Endodermal cell (in vitro differentiated cells): ENCODE measurements around the gene LRRC25. TPM values are rescaled to one million over a fixed set of nuclear protein-coding genes. Genes with fewer than 3 reads are reported as not detected.

Experiments
- DNase-seq: peaks from one replicate; pipeline ENCODE4 v3.0.0-alpha.2; 2017
- H3K27ac ChIP-seq: 2 replicates; pipeline ENCODE4 v1.5.1; 2013; ENCODE audit warnings: mild to moderate bottlenecking, low read depth, low read length, moderate library complexity
- H3K27me3 ChIP-seq: 2 replicates; pipeline ENCODE4 v1.6.1; 2013; ENCODE audit warnings: mild to moderate bottlenecking, low read length, moderate library complexity; ENCODE audit not compliant: insufficient read depth, control insufficient read depth, poor library complexity, severe bottlenecking
- H3K36me3 ChIP-seq: 2 replicates; pipeline ENCODE4 v1.7.0; 2013; ENCODE audit warnings: mild to moderate bottlenecking, low read length, moderate library complexity; ENCODE audit not compliant: control insufficient read depth, insufficient read depth
- H3K4me1 ChIP-seq: one replicate; pipeline ENCODE4 v1.7.0; 2013; ENCODE audit warnings: low read length; ENCODE audit not compliant: control insufficient read depth, insufficient read depth
- H3K4me3 ChIP-seq: 2 replicates; pipeline ENCODE4 v1.5.1; 2013; ENCODE audit warnings: mild to moderate bottlenecking, low read length, moderate library complexity
- H3K9ac ChIP-seq: 2 replicates; pipeline ENCODE4 v1.6.1; 2013; ENCODE audit warnings: mild to moderate bottlenecking, low read length, moderate library complexity; ENCODE audit not compliant: poor library complexity, severe bottlenecking; ENCODE audit errors: extremely low read depth
- H3K9me3 ChIP-seq: 2 replicates; pipeline ENCODE4 v1.6.1; 2013; ENCODE audit warnings: mild to moderate bottlenecking, low read length, moderate library complexity; ENCODE audit not compliant: control insufficient read depth
- H3K27ac Mint-ChIP-seq: 2 replicates; pipeline ENCODE4 v1.8.0; 2020; ENCODE audit warnings: mixed read lengths
- H3K27me3 Mint-ChIP-seq: 2 replicates; pipeline ENCODE4 v1.8.0; 2021; ENCODE audit warnings: mild to moderate bottlenecking, mixed read lengths; ENCODE audit not compliant: insufficient read depth
- H3K36me3 Mint-ChIP-seq: 2 replicates; pipeline ENCODE4 v1.8.0; 2020; ENCODE audit warnings: low read depth, mixed read lengths
- H3K4me1 Mint-ChIP-seq: 2 replicates; pipeline ENCODE4 v1.8.0; 2020; ENCODE audit warnings: mixed read lengths
- H3K4me3 Mint-ChIP-seq: 2 replicates; pipeline ENCODE4 v1.8.0; 2020; ENCODE audit warnings: mild to moderate bottlenecking, moderate library complexity, mixed read lengths
- H3K9me3 Mint-ChIP-seq: 2 replicates; pipeline ENCODE4 v1.8.0; 2020; ENCODE audit warnings: mild to moderate bottlenecking, mixed read lengths
- CTCF ChIP-seq: fragments of 200-600 bp; sonication (generic); conservative IDR thresholded peaks from 2 replicates; pipeline ENCODE4 v1.5.0; 2021; ENCODE audit warnings: antibody characterized with exemption, mild to moderate bottlenecking
- WGBS, 2 experiments: methylation state at CpG; one replicate each; pipeline versions ENCODE4 v1.1.5 to v1.1.7; 2013; ENCODE audit warnings: missing lambda C conversion rate in 2 of 2, mixed read lengths in 1 of 2; ENCODE audit not compliant: insufficient coverage in 1 of 2, insufficient read length in 1 of 2; 5-methylcytosine and 5-hydroxymethylcytosine counted together
- total RNA-seq, 2 donors: library from RNA; stranded (reverse); fragmentation: NEBNext Ultra II Directional in 1 of 2; extraction: Animal tissue kit (Norgen Biotek cat#: 25700) in 1 of 2; gene quantifications; 2 replicates in 1 of 2; 3 replicates in 1 of 2; pipeline ENCODE4 v1.2.1, GENCODE V29; 2021

LRRC25 gene
- total RNA-seq, 2 donors from 2014 or later = not detected

- WGBS, 2 experiments = 0% methylated on average over 31 to 93 of the region's 99 CpGs
- Histone ChIP-seq H3K36me3 (peaks cover 3% of the 10 kb centered on the region), H3K9ac (peak within 1 kb of the TSS; percentile 67), H3K4me1 (peaks cover 21% of the 10 kb centered on the region), H3K27ac (peak within 1 kb of the TSS; percentile 92), H3K4me3 (peak within 1 kb of the TSS; percentile 77), H3K9me3 (no peaks in the 10 kb centered on the region), H3K27me3 (no peaks in the 10 kb centered on the region)
- H3K27me3 Mint-ChIP-seq = peaks cover 3% of the 10 kb centered on the region
- peak within 1 kb of the TSS; percentile 63 for H3K4me3 Mint-ChIP-seq
- TF ChIP-seq CTCF = peak; percentile 6
- peak within 1 kb of the TSS; percentile 93 for H3K27ac Mint-ChIP-seq
- peaks cover 3% of the 10 kb centered on the region for H3K9me3 Mint-ChIP-seq
- peak; percentile 91 for DNase-seq
- peaks cover 10% of the 10 kb centered on the region for H3K36me3 Mint-ChIP-seq
- peaks cover 13% of the 10 kb centered on the region for H3K4me1 Mint-ChIP-seq
Measured at GRCh38 chr19:18437491-18438330, 40.3 kb upstream of the LRRC25 start, which contains the start of gene ISYNA1. ISYNA1 (minus strand) TSS chr19:18438133; CDS start chr19:18437979, 154 bp downstream.

- TF ChIP-seq CTCF = peak; percentile 53
- Mint-ChIP-seq H3K9me3 (no peaks in the 10 kb centered on the region), H3K4me3 (peak overlapping the region; percentile 63), H3K27ac (peak overlapping the region; percentile 49), H3K27me3 (peaks cover 3% of the 10 kb centered on the region), H3K4me1 (peaks cover 13% of the 10 kb centered on the region), H3K36me3 (peaks cover 6% of the 10 kb centered on the region)
- H3K4me1 ChIP-seq = peaks cover 22% of the 10 kb centered on the region
- 33 to 48% methylated on average over 27 to 59 of the region's 67 CpGs for WGBS, 2 experiments
- H3K27me3 ChIP-seq = no peaks in the 10 kb centered on the region
- H3K9ac ChIP-seq = no peak overlapping the region
- DNase-seq = peak; percentile 95
- no peak overlapping the region for H3K27ac ChIP-seq
- H3K36me3 ChIP-seq = peaks cover 3% of the 10 kb centered on the region
- H3K9me3 ChIP-seq = no peaks in the 10 kb centered on the region
- peak overlapping the region; percentile 64 for H3K4me3 ChIP-seq
Measured at GRCh38 chr19:18436671-18437490, 39.5 kb upstream of the LRRC25 start.

DNA sequence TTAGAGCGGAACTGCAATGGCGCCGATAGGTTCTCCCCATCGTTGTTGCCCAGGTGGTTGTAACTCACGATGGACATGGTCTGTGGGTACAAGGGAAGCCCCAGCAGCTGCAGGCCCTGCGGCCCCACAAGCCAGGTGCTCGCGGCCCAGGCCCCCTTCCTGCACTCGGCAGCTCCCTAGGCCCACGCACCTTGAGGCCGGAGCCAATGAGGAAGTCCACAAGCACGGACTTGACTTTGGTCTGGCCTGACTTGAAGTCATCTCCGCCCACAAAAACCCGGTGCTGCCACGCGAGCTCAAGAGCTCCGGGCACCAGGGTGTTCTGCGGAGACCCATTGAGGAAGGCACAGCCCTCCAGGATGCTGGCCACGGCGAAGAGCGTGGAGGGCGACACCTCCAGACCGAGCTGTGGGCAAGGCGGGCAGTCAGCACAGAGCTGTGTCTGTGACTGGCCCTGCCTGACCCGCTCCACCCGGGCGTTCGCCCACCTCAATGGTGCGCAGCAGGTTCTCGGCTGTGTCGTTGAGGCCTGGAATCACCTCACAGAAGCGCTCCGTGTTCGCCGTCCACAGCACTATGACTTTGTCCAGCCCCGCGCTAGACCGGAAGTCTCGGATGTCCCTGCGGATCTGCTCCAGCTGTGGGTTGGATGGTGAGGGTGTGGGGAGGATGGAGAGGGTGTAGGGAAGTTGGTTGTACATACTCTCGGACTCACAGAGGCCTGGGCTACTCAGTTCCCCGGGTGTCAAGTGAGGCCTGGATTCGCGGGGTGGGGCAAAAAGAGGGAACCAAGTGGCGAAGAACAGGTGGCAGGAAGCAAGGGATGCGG, 38.6 kb upstream of the LRRC25 start:
- H3K27ac ChIP-seq = no peak overlapping the region
- Mint-ChIP-seq H3K36me3 (peaks cover 6% of the 10 kb centered on the region), H3K27ac (peak overlapping the region; percentile 49), H3K9me3 (no peaks in the 10 kb centered on the region), H3K4me1 (peaks cover 13% of the 10 kb centered on the region), H3K4me3 (peak overlapping the region; percentile 63), H3K27me3 (peaks cover 3% of the 10 kb centered on the region)
- H3K9me3 ChIP-seq = no peaks in the 10 kb centered on the region
- 94 to 95% methylated on average over 40 to 46 of the region's 46 CpGs for WGBS, 2 experiments
- H3K9ac ChIP-seq = no peak overlapping the region
- DNase-seq = peak; percentile 51
- H3K36me3 ChIP-seq = peaks cover 3% of the 10 kb centered on the region
- H3K4me3 ChIP-seq = peak overlapping the region; percentile 64
- TF ChIP-seq CTCF = no peak
- no peaks in the 10 kb centered on the region for H3K27me3 ChIP-seq
- H3K4me1 ChIP-seq = peaks cover 22% of the 10 kb centered on the region
